Neural progenitor cell (in vitro differentiated cells): ENCODE results near the gene NBEA. TPM values are rescaled to one million over a fixed set of nuclear protein-coding genes. Genes with fewer than 3 reads are reported as not detected.

Experiments
- DNase-seq: peaks from one replicate; pipeline ENCODE4 v3.0.0-alpha.2; 2016; ENCODE audit warnings: low spot score
- H2AFZ ChIP-seq: fragments of 200-600 bp; sonication (generic); replicated peaks from 2 replicates; pipeline ENCODE4 v1.6.1; 2016; ENCODE audit warnings: antibody characterized with exemption
- H3F3A ChIP-seq: fragments of 200-600 bp; sonication (generic); 2 replicates; pipeline ENCODE4 v1.6.1; 2016; ENCODE audit warnings: antibody characterized with exemption, low read depth
- H3K27ac ChIP-seq: fragments of 200-600 bp; sonication (generic); 2 replicates; pipeline ENCODE4 v1.5.1; 2016; ENCODE audit warnings: mild to moderate bottlenecking
- H3K27me3 ChIP-seq: fragments of 200-600 bp; sonication (generic); 2 replicates; pipeline ENCODE4 v1.6.1; 2016; ENCODE audit warnings: mild to moderate bottlenecking, moderate library complexity
- H3K36me3 ChIP-seq: fragments of 200-600 bp; sonication (generic); 2 replicates; pipeline ENCODE4 v1.5.1; 2016
- H3K4me1 ChIP-seq: fragments of 200-600 bp; sonication (generic); 2 replicates; pipeline ENCODE4 v1.6.1; 2016; ENCODE audit warnings: mixed run types
- H3K4me2 ChIP-seq: fragments of 200-600 bp; sonication (generic); 2 replicates; pipeline ENCODE4 v1.6.1; 2016
- H3K4me3 ChIP-seq: fragments of 200-600 bp; sonication (generic); 2 replicates; pipeline ENCODE4 v1.5.1; 2016
- H3K79me2 ChIP-seq: fragments of 200-600 bp; sonication (generic); 2 replicates; pipeline ENCODE4 v1.6.1; 2016; ENCODE audit warnings: low read depth
- H3K9ac ChIP-seq: fragments of 200-600 bp; sonication (generic); 2 replicates; pipeline ENCODE4 v1.6.1; 2016
- H3K9me3 ChIP-seq: fragments of 200-600 bp; sonication (generic); 2 replicates; pipeline ENCODE4 v1.5.1; 2016; ENCODE audit warnings: low read depth
- H4K20me1 ChIP-seq: fragments of 200-600 bp; sonication (generic); 2 replicates; pipeline ENCODE4 v1.6.1; 2016; ENCODE audit warnings: low read depth
- H3K27ac Mint-ChIP-seq: 3 replicates; pipeline ENCODE4 v1.8.0; 2021; ENCODE audit warnings: mixed read lengths
- H3K27me3 Mint-ChIP-seq: 2 replicates; pipeline ENCODE4 v1.8.0; 2022; ENCODE audit warnings: low read depth, mild to moderate bottlenecking, inconsistent platforms, moderate library complexity, mixed read lengths; ENCODE audit not compliant: insufficient read depth
- H3K36me3 Mint-ChIP-seq: 3 replicates; pipeline ENCODE4 v1.8.0; 2021; ENCODE audit warnings: mixed read lengths
- H3K4me1 Mint-ChIP-seq: 3 replicates; pipeline ENCODE4 v1.8.0; 2021; ENCODE audit warnings: mixed read lengths
- H3K4me3 Mint-ChIP-seq: 3 replicates; pipeline ENCODE4 v1.8.0; 2021; ENCODE audit warnings: mild to moderate bottlenecking, moderate library complexity, mixed read lengths
- H3K9me3 Mint-ChIP-seq: 3 replicates; pipeline ENCODE4 v1.8.0; 2020; ENCODE audit warnings: mixed read lengths
- CTCF ChIP-seq: fragments of 200-600 bp; sonication (generic); IDR thresholded peaks from 2 replicates; pipeline ENCODE4 v1.5.1; 2017; ENCODE audit warnings: antibody characterized with exemption, mild to moderate bottlenecking
- EZH2 ChIP-seq: fragments of 200-600 bp; sonication (generic); IDR thresholded peaks from 2 replicates; pipeline ENCODE4 v1.6.1; 2017; ENCODE audit warnings: antibody characterized with exemption, mild to moderate bottlenecking, moderate library complexity
- EZH2phosphoT487 ChIP-seq: fragments of 200-600 bp; sonication (generic); IDR thresholded peaks from 2 replicates; pipeline ENCODE4 v1.6.1; 2017; ENCODE audit warnings: antibody characterized with exemption
- total RNA-seq: library from RNA; depleted of rRNA; stranded (reverse); fragments of >200 nt; gene quantifications from 2 replicates; pipeline ENCODE4 v1.2.3, GENCODE V29; 2015; ENCODE audit warnings: low replicate concordance

NBEA gene
- total RNA-seq, 1 donor from 2014 or later: 31.0 TPM

GRCh38 chr13:35333157-35333556 is 391.1 kb downstream of the NBEA start:
- H3K4me1 ChIP-seq: no peaks in the 10 kb centered on the region
- H3K4me1 Mint-ChIP-seq: no peaks in the 10 kb centered on the region
- DNase-seq: no peak
- peaks cover 9% of the 10 kb centered on the region for H3K36me3 Mint-ChIP-seq
- H3K9ac ChIP-seq: no peak overlapping the region
- H3K4me3 Mint-ChIP-seq: no peak overlapping the region
- no peak overlapping the region for H2AFZ ChIP-seq
- H3F3A ChIP-seq: no peaks in the 10 kb centered on the region
- no peaks in the 10 kb centered on the region for H3K27me3 Mint-ChIP-seq
- no peak overlapping the region for H3K4me3 ChIP-seq
- TF ChIP-seq EZH2phosphoT487 (no peak), EZH2 (no peak), CTCF (no peak)
- H3K4me2 ChIP-seq: no peak overlapping the region
- no peaks in the 10 kb centered on the region for H3K27me3 ChIP-seq
- H3K27ac Mint-ChIP-seq: no peak overlapping the region
- H3K9me3 ChIP-seq: no peaks in the 10 kb centered on the region
- no peaks in the 10 kb centered on the region for H3K36me3 ChIP-seq
- no peaks in the 10 kb centered on the region for H3K79me2 ChIP-seq
- H4K20me1 ChIP-seq: no peaks in the 10 kb centered on the region
- H3K27ac ChIP-seq: no peak overlapping the region
- H3K9me3 Mint-ChIP-seq: peaks cover 10% of the 10 kb centered on the region

DNA sequence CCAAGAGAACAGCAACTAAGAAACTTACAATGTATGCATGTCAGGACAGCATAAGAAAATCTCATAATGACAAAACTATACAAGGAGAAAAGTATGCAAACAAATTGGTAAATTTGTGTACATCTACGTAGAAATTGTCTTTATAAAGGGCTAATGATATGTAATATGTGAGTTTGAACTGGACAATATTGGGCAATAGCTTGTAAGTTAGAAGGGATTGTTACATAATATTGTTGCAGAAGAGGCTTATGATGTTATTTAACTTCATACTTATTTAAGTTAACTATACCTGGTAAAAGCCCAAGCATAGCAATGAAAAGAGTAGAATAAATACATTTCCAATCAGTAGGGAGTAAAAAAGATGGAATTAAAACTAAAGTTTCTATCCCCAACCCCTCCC is 400.4 kb downstream of the NBEA start:
- Mint-ChIP-seq H3K4me1 (peaks cover 13% of the 10 kb centered on the region), H3K27ac (no peak overlapping the region), H3K9me3 (no peaks in the 10 kb centered on the region), H3K4me3 (no peak overlapping the region), H3K27me3 (peaks cover 3% of the 10 kb centered on the region), H3K36me3 (peaks cover 2% of the 10 kb centered on the region)
- H3K9ac ChIP-seq: no peak overlapping the region
- H3K27me3 ChIP-seq: no peaks in the 10 kb centered on the region
- H3K27ac ChIP-seq: no peak overlapping the region
- no peaks in the 10 kb centered on the region for H3K9me3 ChIP-seq
- no peaks in the 10 kb centered on the region for H4K20me1 ChIP-seq
- no peak overlapping the region for H3K4me3 ChIP-seq
- no peaks in the 10 kb centered on the region for H3K36me3 ChIP-seq
- TF ChIP-seq EZH2: no peak
- no peak for TF ChIP-seq CTCF
- TF ChIP-seq EZH2phosphoT487: no peak
- peaks cover 11% of the 10 kb centered on the region for H3K4me1 ChIP-seq
- no peak overlapping the region for H2AFZ ChIP-seq
- no peaks in the 10 kb centered on the region for H3F3A ChIP-seq
- H3K4me2 ChIP-seq: no peak overlapping the region
- no peak for DNase-seq
- H3K79me2 ChIP-seq: no peaks in the 10 kb centered on the region

- no peak overlapping the region for H3K27ac Mint-ChIP-seq
These were observed 401.3 kb downstream of the NBEA start for GRCh38 chr13:35343417-35343816.

More at GRCh38 chr13:35343417-35343816, 401.3 kb downstream of the NBEA start:
- H3K4me1 Mint-ChIP-seq: peaks cover 19% of the 10 kb centered on the region
- H3K9me3 Mint-ChIP-seq: no peaks in the 10 kb centered on the region
- H3K27ac ChIP-seq: no peak overlapping the region
- peaks cover 2% of the 10 kb centered on the region for H3K36me3 Mint-ChIP-seq
- no peak overlapping the region for H3K4me3 ChIP-seq
- no peak overlapping the region for H3K9ac ChIP-seq
- no peak for DNase-seq
- H4K20me1 ChIP-seq: no peaks in the 10 kb centered on the region
- peaks cover 11% of the 10 kb centered on the region for H3K4me1 ChIP-seq
- H3K79me2 ChIP-seq: no peaks in the 10 kb centered on the region
- peaks cover 3% of the 10 kb centered on the region for H3K27me3 Mint-ChIP-seq
- H2AFZ ChIP-seq: no peak overlapping the region
- H3K36me3 ChIP-seq: no peaks in the 10 kb centered on the region
- no peak overlapping the region for H3K4me2 ChIP-seq
- H3K9me3 ChIP-seq: no peaks in the 10 kb centered on the region
- no peaks in the 10 kb centered on the region for H3F3A ChIP-seq
- no peaks in the 10 kb centered on the region for H3K27me3 ChIP-seq
- H3K4me3 Mint-ChIP-seq: no peak overlapping the region
- TF ChIP-seq EZH2phosphoT487: no peak
- no peak for TF ChIP-seq CTCF
- no peak for TF ChIP-seq EZH2
